ENCODE measurements around the gene C11orf68.
A peak's percentile ranks its signal among the peaks of the same experiment; 100 is the strongest.

Gene C11orf68

GRCh38 chr11:65883058-65883761 lies 35.7 kb downstream of the C11orf68 start:
- H3K4me3 ChIP-seq (ENCODE audit: low read depth, low read length) = no peak overlapping the region
- TF ChIP-seq CTCF (IDR thresholded peaks at IDR 0.05; ENCODE audit: borderline replicate concordance, insufficient read depth, low read depth, low read length) = no peak

DNA sequence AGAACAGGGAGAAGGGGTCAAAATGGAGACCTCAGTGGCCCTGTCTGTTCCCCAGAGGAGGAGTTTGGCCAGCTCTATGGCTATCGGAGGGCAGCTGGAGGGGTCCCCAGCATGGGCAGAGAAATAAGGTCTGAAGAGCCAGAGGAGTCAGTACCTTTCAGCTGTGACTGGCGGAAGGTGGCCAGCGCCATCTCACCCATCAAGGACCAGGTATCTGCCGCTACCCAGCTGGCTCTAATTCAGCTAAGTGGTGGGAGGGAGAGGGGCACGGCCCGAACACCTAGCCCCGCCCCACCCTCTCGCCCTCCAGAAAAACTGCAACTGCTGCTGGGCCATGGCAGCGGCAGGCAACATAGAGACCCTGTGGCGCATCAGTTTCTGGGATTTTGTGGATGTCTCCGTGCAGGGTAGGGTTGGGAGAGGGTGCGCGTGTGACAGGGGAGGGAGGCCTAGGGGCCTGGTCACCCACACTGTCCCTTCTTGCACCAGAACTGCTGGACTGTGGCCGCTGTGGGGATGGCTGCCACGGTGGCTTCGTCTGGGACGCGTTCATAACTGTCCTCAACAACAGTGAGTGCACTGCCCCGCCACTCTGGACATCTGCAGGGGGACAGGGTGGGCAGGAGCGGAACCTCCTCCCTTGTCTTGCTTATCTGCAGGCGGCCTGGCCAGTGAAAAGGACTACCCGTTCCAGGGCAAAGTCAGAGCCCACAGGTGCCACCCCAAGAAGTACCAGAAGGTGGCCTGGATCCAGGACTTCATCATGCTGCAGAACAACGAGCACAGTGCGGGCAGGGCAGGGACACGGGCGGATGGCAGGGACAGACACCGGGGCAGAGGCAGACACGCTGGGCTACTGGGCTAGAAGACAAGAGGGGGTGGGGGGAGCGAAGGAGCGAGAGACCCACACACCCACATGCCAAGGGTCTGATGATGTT lies 36.5 kb downstream of the C11orf68 start:
- H3K4me3 ChIP-seq (ENCODE audit: low read depth, low read length) = no peak overlapping the region
- no peak for TF ChIP-seq CTCF (IDR thresholded peaks at IDR 0.05; ENCODE audit: borderline replicate concordance, insufficient read depth, low read depth, low read length)

DNA sequence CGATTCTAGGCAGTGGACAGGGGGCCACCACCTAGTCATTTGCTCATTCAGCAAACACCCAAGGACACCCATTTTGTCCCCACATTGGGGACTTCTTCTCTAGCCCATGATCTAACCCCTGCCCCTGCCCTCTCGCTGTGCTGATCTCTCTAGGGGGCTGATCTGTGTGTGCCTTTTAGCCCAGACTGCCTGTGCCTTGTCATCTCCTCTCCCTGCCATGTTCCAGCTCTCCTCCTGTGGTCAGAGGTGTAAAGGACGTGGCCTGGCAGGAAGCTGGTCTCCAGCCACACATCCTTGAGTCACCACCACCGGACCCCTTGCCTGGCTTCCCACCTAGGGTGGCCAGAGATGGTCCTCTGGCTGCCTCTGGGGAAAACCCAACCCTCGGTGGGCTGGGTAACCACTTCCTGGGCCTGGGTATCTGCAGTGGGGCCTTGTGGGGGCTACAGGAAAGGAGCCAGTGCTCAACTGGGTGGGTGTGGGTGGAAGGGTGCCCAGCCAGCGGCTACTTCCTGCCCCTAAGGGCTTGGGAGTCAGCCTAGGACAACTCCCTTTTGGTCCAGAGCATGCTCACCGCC lies 37.9 kb downstream of the C11orf68 start:
- no peak for TF ChIP-seq CTCF (IDR thresholded peaks at IDR 0.05; ENCODE audit: borderline replicate concordance, insufficient read depth, low read depth, low read length)
- H3K4me3 ChIP-seq (ENCODE audit: low read depth, low read length) = no peak overlapping the region

GRCh38 chr11:65880027-65880426 lies 38.8 kb downstream of the C11orf68 start:
- no peak for TF ChIP-seq CTCF (IDR thresholded peaks at IDR 0.05; ENCODE audit: borderline replicate concordance, insufficient read depth, low read depth, low read length)
- H3K4me3 ChIP-seq (ENCODE audit: low read depth, low read length) = no peak overlapping the region

- TF ChIP-seq CTCF (IDR thresholded peaks at IDR 0.05; ENCODE audit: borderline replicate concordance, insufficient read depth, low read depth, low read length) = no peak
- H3K4me3 ChIP-seq (ENCODE audit: low read depth, low read length) = no peak within 1 kb of the TSS
Observed at GRCh38 chr11:65879617-65880016, 39.2 kb downstream of the C11orf68 start, which contains the start of gene CTSW. Gene CTSW (plus strand): TSS chr11:65879837. CDS start chr11:65879855, 18 bp downstream.

DNA sequence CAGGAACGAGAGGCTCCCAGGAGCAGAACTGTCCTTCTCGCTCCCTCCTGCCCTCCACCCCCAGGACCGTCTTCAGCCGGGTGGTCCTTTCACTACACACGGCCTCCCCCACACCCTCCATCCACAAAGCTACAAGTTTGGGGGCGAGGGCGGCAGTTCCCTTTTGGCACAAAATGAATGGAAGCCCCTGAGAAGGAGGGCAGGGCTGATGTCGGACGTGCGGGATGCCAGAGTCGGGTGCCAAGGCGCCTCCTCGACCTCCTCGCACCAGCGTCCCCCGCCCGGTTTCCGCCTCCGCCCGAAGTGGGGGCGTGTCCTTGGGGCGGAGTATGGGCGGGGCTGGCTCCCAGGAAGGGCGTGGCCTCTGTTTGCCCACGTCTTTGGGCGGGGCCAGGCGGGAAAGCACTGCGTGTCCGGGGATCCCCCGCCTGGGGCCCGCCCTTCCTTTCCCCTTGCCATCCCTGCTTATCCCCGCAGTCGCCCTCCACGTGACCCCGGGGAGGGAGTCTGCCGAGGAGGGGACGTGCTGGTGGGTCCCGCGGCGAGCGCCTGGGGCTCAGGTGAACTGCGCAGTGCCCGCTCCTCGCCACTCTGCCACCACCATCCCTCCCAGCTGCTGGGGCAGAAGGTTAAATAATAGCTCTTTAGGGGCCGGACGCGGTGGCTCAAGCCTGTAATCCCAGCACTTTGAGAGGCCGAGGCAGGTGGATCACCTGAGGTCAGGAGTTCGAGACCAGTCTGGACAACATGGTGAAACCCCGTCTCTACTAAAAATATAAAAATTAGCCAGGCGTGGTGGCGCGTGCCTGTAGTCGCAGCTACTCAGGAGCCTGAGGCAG lies 45.3 kb downstream of the C11orf68 start:
- no peak for TF ChIP-seq CTCF (IDR thresholded peaks at IDR 0.05; ENCODE audit: borderline replicate concordance, insufficient read depth, low read depth, low read length)
- peak overlapping the region; percentile 58 for H3K4me3 ChIP-seq (ENCODE audit: low read depth, low read length)
